ENCODE results near the gene PLAAT2.

Gene PLAAT2

DNA sequence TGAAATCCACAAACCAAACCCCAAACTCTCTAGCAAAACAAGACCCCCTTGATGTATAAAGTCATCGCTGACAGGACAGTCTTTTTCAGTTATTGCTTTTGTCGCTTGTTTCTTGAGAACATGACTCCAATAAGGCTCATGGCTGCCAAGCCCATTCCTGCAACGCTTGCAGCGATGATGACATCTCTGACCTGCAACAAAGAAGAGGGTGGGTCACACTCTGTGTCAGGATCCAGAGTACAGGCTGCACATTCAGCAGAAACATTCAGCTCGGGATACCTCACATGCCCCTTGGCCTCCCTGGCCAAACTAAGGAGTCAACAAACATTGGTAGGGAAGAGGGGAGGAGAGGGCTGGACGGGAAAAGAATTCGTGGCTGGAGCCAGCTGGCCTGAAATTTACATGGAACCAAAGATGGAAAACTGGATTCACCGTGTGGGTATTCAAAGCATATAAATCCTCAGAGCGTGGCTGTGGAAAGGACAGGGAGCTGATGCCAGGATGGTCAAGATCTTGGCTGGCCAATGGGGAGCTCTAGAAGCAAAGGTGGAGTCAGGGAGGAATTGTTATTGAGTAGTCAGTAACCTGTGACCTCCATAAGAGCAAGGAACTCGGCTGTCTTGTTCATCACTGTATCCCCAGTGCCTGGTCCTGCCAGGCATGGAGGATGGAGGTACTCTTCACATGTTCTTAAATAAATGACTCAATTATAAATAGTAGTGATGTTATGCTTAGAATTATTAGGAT, 11.8 kb upstream of the PLAAT2 start:
- TF ChIP-seq, protein P1, sequence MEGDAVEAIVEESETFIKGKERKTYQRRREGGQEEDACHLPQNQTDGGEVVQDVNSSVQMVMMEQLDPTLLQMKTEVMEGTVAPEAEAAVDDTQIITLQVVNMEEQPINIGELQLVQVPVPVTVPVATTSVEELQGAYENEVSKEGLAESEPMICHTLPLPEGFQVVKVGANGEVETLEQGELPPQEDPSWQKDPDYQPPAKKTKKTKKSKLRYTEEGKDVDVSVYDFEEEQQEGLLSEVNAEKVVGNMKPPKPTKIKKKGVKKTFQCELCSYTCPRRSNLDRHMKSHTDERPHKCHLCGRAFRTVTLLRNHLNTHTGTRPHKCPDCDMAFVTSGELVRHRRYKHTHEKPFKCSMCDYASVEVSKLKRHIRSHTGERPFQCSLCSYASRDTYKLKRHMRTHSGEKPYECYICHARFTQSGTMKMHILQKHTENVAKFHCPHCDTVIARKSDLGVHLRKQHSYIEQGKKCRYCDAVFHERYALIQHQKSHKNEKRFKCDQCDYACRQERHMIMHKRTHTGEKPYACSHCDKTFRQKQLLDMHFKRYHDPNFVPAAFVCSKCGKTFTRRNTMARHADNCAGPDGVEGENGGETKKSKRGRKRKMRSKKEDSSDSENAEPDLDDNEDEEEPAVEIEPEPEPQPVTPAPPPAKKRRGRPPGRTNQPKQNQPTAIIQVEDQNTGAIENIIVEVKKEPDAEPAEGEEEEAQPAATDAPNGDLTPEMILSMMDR (conservative IDR thresholded peaks at IDR 0.05; ENCODE audit: control insufficient read depth, insufficient read depth, low read depth, low read length) = no peak
- peak; percentile 67 for DNase-seq (ENCODE audit: low read depth)
- no peak overlapping the region for H3K4me3 ChIP-seq (ENCODE audit: control insufficient read depth, low read depth, low read length)

GRCh38 chr11:63573881-63574855, 11.0 kb upstream of the PLAAT2 start:
- DNase-seq (ENCODE audit: low read depth) = peak; percentile 75
- TF ChIP-seq, protein P1 (conservative IDR thresholded peaks at IDR 0.05; ENCODE audit: control insufficient read depth, insufficient read depth, low read depth, low read length) = peak; percentile 7
- no peak overlapping the region for H3K4me3 ChIP-seq (ENCODE audit: control insufficient read depth, low read depth, low read length)

- no peak overlapping the region for H3K4me3 ChIP-seq (ENCODE audit: control insufficient read depth, low read depth, low read length)
- TF ChIP-seq, protein P1 (conservative IDR thresholded peaks at IDR 0.05; ENCODE audit: control insufficient read depth, insufficient read depth, low read depth, low read length) = no peak
- no peak for DNase-seq (ENCODE audit: low read depth)
Measured at GRCh38 chr11:63572026-63572688, 9.0 kb upstream of the PLAAT2 start.

DNA sequence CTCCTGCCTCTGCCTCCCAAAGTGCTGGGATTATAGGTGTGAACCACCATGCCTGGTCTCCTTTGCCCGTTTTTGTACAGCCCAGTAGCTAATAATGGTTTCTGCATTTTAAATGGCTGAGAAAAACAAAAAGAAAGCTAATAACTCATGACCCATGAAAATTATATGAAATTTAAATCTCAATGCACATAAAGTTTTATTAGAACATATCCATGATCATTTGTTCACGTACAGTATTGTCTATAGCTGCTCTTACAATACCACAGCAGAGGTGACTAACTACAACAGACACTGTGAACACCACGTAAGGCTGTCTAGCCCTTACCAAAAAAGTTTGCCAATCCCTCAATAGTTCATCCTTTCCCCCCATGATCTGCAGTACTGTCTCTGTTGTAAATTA, 6.4 kb upstream of the PLAAT2 start:
- H3K4me3 ChIP-seq (ENCODE audit: control insufficient read depth, low read depth, low read length) = no peak overlapping the region
- TF ChIP-seq, protein P1 (conservative IDR thresholded peaks at IDR 0.05; ENCODE audit: control insufficient read depth, insufficient read depth, low read depth, low read length) = no peak
- no peak for DNase-seq (ENCODE audit: low read depth)

GRCh38 chr11:63567044-63567840, 4.1 kb upstream of the PLAAT2 start:
- TF ChIP-seq, protein P1 (conservative IDR thresholded peaks at IDR 0.05; ENCODE audit: control insufficient read depth, insufficient read depth, low read depth, low read length) = no peak
- peak; percentile 91 for DNase-seq (ENCODE audit: low read depth)
- H3K4me3 ChIP-seq (ENCODE audit: control insufficient read depth, low read depth, low read length) = no peak overlapping the region
